Measurements from ENCODE around the gene CAPN11. TPM values are rescaled to one million over a fixed set of nuclear protein-coding genes. Genes with fewer than 3 reads are reported as not detected.
"Not testable (repeated sequence)": the region's sequence is repeated elsewhere in the genome, so short reads cannot be mapped to it uniquely, and the experiment has no call there.

The CAPN11 gene
- total RNA-seq, 2 experiments from 2014 or later, result 1.3 to 1.5 TPM

- Mint-ChIP-seq H3K4me3 (no peak overlapping the region), H3K9me3 (no peaks in the 10 kb centered on the region), H3K27ac (no peak overlapping the region), H3K27me3 (no peaks in the 10 kb centered on the region), H3K4me1 (ENCODE audit: low read depth) (peaks cover 2% of the 10 kb centered on the region), H3K36me3 (ENCODE audit: low read depth) (no peaks in the 10 kb centered on the region)
- peaks cover 9% of the 10 kb centered on the region for H3K4me1 ChIP-seq (ENCODE audit: insufficient read depth, low read length)
- no peak overlapping the region for H3K27ac ChIP-seq (ENCODE audit: low read depth in 1 of 2, low read length in 2 of 2)
- TF ChIP-seq, protein P1, sequence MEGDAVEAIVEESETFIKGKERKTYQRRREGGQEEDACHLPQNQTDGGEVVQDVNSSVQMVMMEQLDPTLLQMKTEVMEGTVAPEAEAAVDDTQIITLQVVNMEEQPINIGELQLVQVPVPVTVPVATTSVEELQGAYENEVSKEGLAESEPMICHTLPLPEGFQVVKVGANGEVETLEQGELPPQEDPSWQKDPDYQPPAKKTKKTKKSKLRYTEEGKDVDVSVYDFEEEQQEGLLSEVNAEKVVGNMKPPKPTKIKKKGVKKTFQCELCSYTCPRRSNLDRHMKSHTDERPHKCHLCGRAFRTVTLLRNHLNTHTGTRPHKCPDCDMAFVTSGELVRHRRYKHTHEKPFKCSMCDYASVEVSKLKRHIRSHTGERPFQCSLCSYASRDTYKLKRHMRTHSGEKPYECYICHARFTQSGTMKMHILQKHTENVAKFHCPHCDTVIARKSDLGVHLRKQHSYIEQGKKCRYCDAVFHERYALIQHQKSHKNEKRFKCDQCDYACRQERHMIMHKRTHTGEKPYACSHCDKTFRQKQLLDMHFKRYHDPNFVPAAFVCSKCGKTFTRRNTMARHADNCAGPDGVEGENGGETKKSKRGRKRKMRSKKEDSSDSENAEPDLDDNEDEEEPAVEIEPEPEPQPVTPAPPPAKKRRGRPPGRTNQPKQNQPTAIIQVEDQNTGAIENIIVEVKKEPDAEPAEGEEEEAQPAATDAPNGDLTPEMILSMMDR (IDR thresholded peaks at IDR 0.05), result no peak
- H3K4me3 ChIP-seq (ENCODE audit: low read length), result no peak overlapping the region
- ATAC-seq (ENCODE audit: poor library complexity) (no peak), DNase-seq (no peak)
- no peaks in the 10 kb centered on the region for H3K36me3 ChIP-seq (ENCODE audit: insufficient read depth, low read length)
- POLR2A ChIA-PET, result no interaction called here
- no peaks in the 10 kb centered on the region for H3K9me3 ChIP-seq (ENCODE audit: control insufficient read depth in 1 of 2, insufficient read depth in 1 of 2, low read length in 2 of 2)
- intact Hi-C loops (cut with DNase I, micrococcal nuclease), result no loop called here
- CTCF ChIA-PET, result interaction anchor here (0.8 kb wide), 1 partner anchor 158 kb away, joined by 3 read pairs; no protein-coding TSS in a partner anchor
- peaks cover 0 to 4% of the 10 kb centered on the region in 2 experiments for H3K27me3 ChIP-seq (ENCODE audit: control insufficient read depth in 1 of 2, insufficient read depth in 2 of 2, low read length in 2 of 2)
These were observed 21.8 kb downstream of the CAPN11 start for GRCh38 chr6:44180406-44180805.

GRCh38 chr6:44180886-44181285 lies 22.3 kb downstream of the CAPN11 start:
- ATAC-seq (ENCODE audit: poor library complexity) (no peak), DNase-seq (no peak)
- Mint-ChIP-seq H3K27ac (no peak overlapping the region), H3K36me3 (ENCODE audit: low read depth) (no peaks in the 10 kb centered on the region), H3K9me3 (no peaks in the 10 kb centered on the region), H3K4me1 (ENCODE audit: low read depth) (peaks cover 7% of the 10 kb centered on the region), H3K27me3 (no peaks in the 10 kb centered on the region), H3K4me3 (no peak overlapping the region)
- H3K4me3 ChIP-seq (ENCODE audit: low read length), result no peak overlapping the region
- H3K4me1 ChIP-seq (ENCODE audit: insufficient read depth, low read length), result peaks cover 11% of the 10 kb centered on the region
- no peaks in the 10 kb centered on the region for H3K36me3 ChIP-seq (ENCODE audit: insufficient read depth, low read length)
- H3K27me3 ChIP-seq (ENCODE audit: control insufficient read depth in 1 of 2, insufficient read depth in 2 of 2, low read length in 2 of 2), result peaks cover 0 to 4% of the 10 kb centered on the region in 2 experiments
- intact Hi-C loops (cut with DNase I, micrococcal nuclease), result no loop called here
- no peaks in the 10 kb centered on the region for H3K9me3 ChIP-seq (ENCODE audit: control insufficient read depth in 1 of 2, insufficient read depth in 1 of 2, low read length in 2 of 2)
- ChIA-PET POLR2A (no interaction called here), CTCF (no interaction called here)
- TF ChIP-seq, protein P1 (IDR thresholded peaks at IDR 0.05), result no peak
- H3K27ac ChIP-seq (ENCODE audit: low read depth in 1 of 2, low read length in 2 of 2), result no peak overlapping the region

GRCh38 chr6:44181784-44182183 lies 23.2 kb downstream of the CAPN11 start:
- CTCF ChIA-PET, result not testable (repeated sequence)

GRCh38 chr6:44182911-44183390 lies 24.3 kb downstream of the CAPN11 start:
- CTCF ChIA-PET, result no interaction called here
- TF ChIP-seq, protein P1 (IDR thresholded peaks at IDR 0.05), result no peak

More at GRCh38 chr6:44181784-44182183, 23.2 kb downstream of the CAPN11 start:
- H3K27me3 Mint-ChIP-seq; H3K9me3 Mint-ChIP-seq; H3K36me3 ChIP-seq (ENCODE audit: insufficient read depth, low read length); intact Hi-C loops (cut with DNase I, micrococcal nuclease); POLR2A ChIA-PET; H3K27ac Mint-ChIP-seq; H3K27ac ChIP-seq (ENCODE audit: low read depth in 1 of 2, low read length in 2 of 2); H3K36me3 Mint-ChIP-seq (ENCODE audit: low read depth); H3K4me3 ChIP-seq (ENCODE audit: low read length); H3K9me3 ChIP-seq (ENCODE audit: control insufficient read depth in 1 of 2, insufficient read depth in 1 of 2, low read length in 2 of 2); DNase-seq; ATAC-seq (ENCODE audit: poor library complexity); H3K4me3 Mint-ChIP-seq; H3K27me3 ChIP-seq (ENCODE audit: control insufficient read depth in 1 of 2, insufficient read depth in 2 of 2, low read length in 2 of 2): not testable (repeated sequence)
- peaks cover 12% of the 10 kb centered on the region for H3K4me1 ChIP-seq (ENCODE audit: insufficient read depth, low read length)
- H3K4me1 Mint-ChIP-seq (ENCODE audit: low read depth), result peaks cover 13% of the 10 kb centered on the region

More at GRCh38 chr6:44182911-44183390, 24.3 kb downstream of the CAPN11 start:
- POLR2A ChIA-PET, result no interaction called here
- Mint-ChIP-seq H3K4me1 (ENCODE audit: low read depth) (peaks cover 13% of the 10 kb centered on the region), H3K27ac (no peak overlapping the region), H3K4me3 (no peak overlapping the region), H3K36me3 (ENCODE audit: low read depth) (no peaks in the 10 kb centered on the region), H3K9me3 (no peaks in the 10 kb centered on the region), H3K27me3 (no peaks in the 10 kb centered on the region)
- Histone ChIP-seq H3K27ac (ENCODE audit: low read depth in 1 of 2, low read length in 2 of 2) (no peak overlapping the region), H3K4me1 (ENCODE audit: insufficient read depth, low read length) (peaks cover 8% of the 10 kb centered on the region), H3K9me3 (ENCODE audit: control insufficient read depth in 1 of 2, insufficient read depth in 1 of 2, low read length in 2 of 2) (no peaks in the 10 kb centered on the region), H3K27me3 (ENCODE audit: control insufficient read depth in 1 of 2, insufficient read depth in 2 of 2, low read length in 2 of 2) (peaks cover 0 to 4% of the 10 kb centered on the region in 2 experiments), H3K4me3 (ENCODE audit: low read length) (no peak overlapping the region), H3K36me3 (ENCODE audit: insufficient read depth, low read length) (no peaks in the 10 kb centered on the region)
- DNase-seq (no peak), ATAC-seq (ENCODE audit: poor library complexity) (no peak)
- intact Hi-C loops (cut with DNase I, micrococcal nuclease), result no loop called here

Data from CD4-positive, alpha-beta T cell (primary cell).